K562 (cell line): Measurements from ENCODE around the gene RFWD3. TPM values are rescaled to one million over a fixed set of nuclear protein-coding genes. Genes with fewer than 3 reads are reported as not detected.
A peak's percentile ranks its signal among the peaks of the same experiment; 100 is the strongest.

Experiments used
- ARID3A ChIP-seq: IDR thresholded peaks from 2 replicates; pipeline ENCODE4 v1.6.1; 2012; ENCODE audit warnings: low read depth, low read length, improper control_type of control experiment, borderline replicate concordance
- BCLAF1 ChIP-seq, 2 experiments: fragments of 450-650 bp in 1 of 2; IDR thresholded peaks; 2 replicates each; pipeline ENCODE4 v1.6.1; 2011 to 2017; ENCODE audit warnings: low read depth in 2 of 2, antibody characterized with exemption in 1 of 2, borderline replicate concordance in 1 of 2, low read length in 1 of 2, mild to moderate bottlenecking in 1 of 2, mixed read lengths in 1 of 2; ENCODE audit not compliant: control insufficient read depth in 1 of 2
- BCOR ChIP-seq: fragments of 450-650 bp; IDR thresholded peaks from 2 replicates; pipeline ENCODE4 v1.6.1; 2016
- CHD2 ChIP-seq: IDR thresholded peaks from 2 replicates; pipeline ENCODE4 v1.6.1; 2011; ENCODE audit warnings: low read depth, low read length
- E2F3 ChIP-seq: fragments of 250-450 bp; sonication (Bioruptor Pico); IDR thresholded peaks from 2 replicates; pipeline ENCODE4 v1.4.0; 2020; ENCODE audit warnings: mild to moderate bottlenecking
- ETV1 ChIP-seq: fragments of 450-650 bp; conservative IDR thresholded peaks from 2 replicates; pipeline ENCODE4 v1.6.1; 2016; ENCODE audit warnings: missing genetic modification characterization, control low read depth, low read depth, missing compliant biosample characterization
- FOXM1 ChIP-seq, 2 experiments: fragments of 450-650 bp in 1 of 2; sonication (generic) in 1 of 2; formaldehyde crosslinking in 1 of 2; IDR thresholded peaks; 2 replicates each; pipeline versions ENCODE4 v1.6.1 to v1.9.0; 2017 to 2022; ENCODE audit warnings: low read depth in 2 of 2, mild to moderate bottlenecking in 2 of 2, missing genetic modification reagents in 1 of 2, moderate library complexity in 1 of 2
- KAT8 ChIP-seq: fragments of 450-650 bp; IDR thresholded peaks from 2 replicates; pipeline ENCODE4 v1.6.1; 2016; ENCODE audit warnings: low read depth, mild to moderate bottlenecking
- KLF1 ChIP-seq: fragments of 450-650 bp; IDR thresholded peaks from 2 replicates; pipeline ENCODE4 v1.6.1; 2016; ENCODE audit warnings: missing genetic modification characterization, missing compliant biosample characterization
- MAFG ChIP-seq: fragments of 450-650 bp; conservative IDR thresholded peaks from 2 replicates; pipeline ENCODE4 v1.6.1; 2016; ENCODE audit warnings: missing genetic modification characterization, missing compliant biosample characterization
- NFYB ChIP-seq: IDR thresholded peaks from 2 replicates; pipeline ENCODE4 v1.6.1; 2011; ENCODE audit warnings: mild to moderate bottlenecking, moderate library complexity; ENCODE audit not compliant: insufficient read length; ENCODE audit errors: extremely low read depth
- RBM17 ChIP-seq: fragments of 200-400 bp; formaldehyde crosslinking; IDR thresholded peaks from 2 replicates; pipeline ENCODE4 v1.6.1; 2017; ENCODE audit warnings: low read depth, mild to moderate bottlenecking, low read length, borderline replicate concordance
- SP2 ChIP-seq: IDR thresholded peaks from 2 replicates; pipeline ENCODE4 v1.6.1; 2011; ENCODE audit warnings: mild to moderate bottlenecking, low read depth, low read length, moderate library complexity; ENCODE audit not compliant: poor library complexity, severe bottlenecking; ENCODE audit errors: extremely low read depth
- STAT5A ChIP-seq: IDR thresholded peaks from 2 replicates; pipeline ENCODE4 v1.6.1; 2012; ENCODE audit warnings: low read length, inconsistent platforms, borderline replicate concordance
- TCF7L2 ChIP-seq: fragments of 150-350 bp; IDR thresholded peaks from 2 replicates; pipeline ENCODE4 v1.6.1; 2016; ENCODE audit warnings: low read depth, mild to moderate bottlenecking, low read length, moderate library complexity
- ZBTB11 ChIP-seq, 3 experiments: fragments of 200-800 bp in 1 of 3; fragments of 250-450 bp in 1 of 3; fragments of 450-650 bp in 1 of 3; sonication (Bioruptor Pico) in 1 of 3; sonication (Bioruptor generic) in 1 of 3; formaldehyde crosslinking in 1 of 3; IDR thresholded peaks; 2 replicates each; pipeline versions ENCODE4 v1.6.1 to v1.8.0; 2016 to 2022; ENCODE audit warnings: mild to moderate bottlenecking in 2 of 3, missing genetic modification characterization in 2 of 3, missing compliant biosample characterization in 1 of 3, moderate library complexity in 1 of 3
- polyA plus RNA-seq, 8 experiments: library from polyadenylated mRNA; depleted of rRNA in 4 of 8; stranded (reverse) in 5 of 8; unstranded in 3 of 8; fragments of >200 nt; fragmentation: Nextera tagmentation in 2 of 8; fragmentation: Illumina TruSeq in 1 of 8; extraction: Ambion mirVana in 2 of 8; extraction: Trizol in 1 of 8; gene quantifications; 2 replicates each; pipeline versions ENCODE4 v1.2.1 to v1.2.3, GENCODE V29; 2011 to 2014; ENCODE audit warnings: inconsistent platforms in 1 of 8, missing spikeins in 1 of 8
- total RNA-seq, 7 experiments: library from RNA; depleted of rRNA in 6 of 7; stranded (reverse); fragments of >200 nt in 6 of 7; fragmentation: Illumina TruSeq in 2 of 7; extraction: Trizol in 2 of 7; gene quantifications; 2 replicates each; pipeline versions ENCODE4 v1.2.1 to v1.2.3, GENCODE V29; 2011 to 2021; ENCODE audit warnings: low replicate concordance in 1 of 7

The RFWD3 gene
- total and polyA plus RNA-seq, 9 of the 15 experiments (the other 6 are each of a cell fraction or from before 2014, with no cell fraction given): 20.8 to 121 (median 79.0) TPM

- TF ChIP-seq BCLAF1 (IDR thresholded peaks at IDR 0.05; ENCODE audit: borderline replicate concordance in 1 of 2, control insufficient read depth in 1 of 2, low read depth in 2 of 2, low read length in 1 of 2) (peak in 1 of 2 experiments; percentile 30; a peak in 1 of 4 replicates), ARID3A (0 out of 2 replicates have a peak, but pooled peaks have one; percentile 7), KAT8 (no peak), MAFG (tag) (peak; percentile 55; the same call in 1 of the 2 replicates), NFYB (peak; percentile 91), TCF7L2 (no peak), SP2 (peak; percentile 86), CHD2 (peak; percentile 86), BCOR (no peak), RBM17 (no peak), E2F3 (CRISPR knock-in tag) (peak; percentile 71; the same call in 1 of the 2 replicates), ZBTB11 (CRISPR knock-in tag; IDR thresholded peaks at IDR 0.05) (peak in 1 of 3 experiments; percentile 56; a peak in 2 of 6 replicates), ETV1 (peak; percentile 94), FOXM1 (IDR thresholded peaks at IDR 0.05; ENCODE audit: low read depth) (peak; percentile 73), FOXM1 (CRISPR knock-in tag; IDR thresholded peaks at IDR 0.05; ENCODE audit: low read depth) (no peak), KLF1 (peak; percentile 83), STAT5A (no peak)
These were observed at the start of gene RFWD3 (continued) for GRCh38 chr16:74666425-74667254.
